DMS53 (cell line): ENCODE measurements around the gene TMEM35B.
"Not testable (repeated sequence)": the region's sequence is repeated elsewhere in the genome, so short reads cannot be mapped to it uniquely, and the experiment has no call there.

Source experiments
- DNase-seq: peaks from one replicate; lab custom pipeline; 2025; lab: John Stamatoyannopoulos, UW

The TMEM35B gene

GRCh38 chr1:34976384-34977209, 8.6 kb downstream of the TMEM35B start:
- no peak for DNase-seq

GRCh38 chr1:34975771-34976170, 9.4 kb downstream of the TMEM35B start:
- no peak for DNase-seq

GRCh38 chr1:34975338-34975737, 9.8 kb downstream of the TMEM35B start:
- no peak for DNase-seq

- no peak for DNase-seq
Observed at GRCh38 chr1:34974626-34975025, 10.5 kb downstream of the TMEM35B start.

GRCh38 chr1:34973326-34973725, 11.8 kb downstream of the TMEM35B start:
- no peak for DNase-seq

GRCh38 chr1:34970829-34971228, 14.3 kb downstream of the TMEM35B start:
- DNase-seq = peak; percentile 92

- DNase-seq = no peak
Observed at GRCh38 chr1:34970220-34970735, 14.9 kb downstream of the TMEM35B start.

GRCh38 chr1:34968297-34968696, 16.9 kb downstream of the TMEM35B start:
- DNase-seq = not testable (repeated sequence)

- not testable (repeated sequence) for DNase-seq
Observed at GRCh38 chr1:34967672-34968071, 17.5 kb downstream of the TMEM35B start.

GRCh38 chr1:34965597-34965996, 19.6 kb downstream of the TMEM35B start:
- no peak for DNase-seq

- DNase-seq = no peak
Observed at GRCh38 chr1:34950428-34950827, 34.7 kb downstream of the TMEM35B start.

- DNase-seq = not testable (repeated sequence)
Observed at GRCh38 chr1:34948739-34949138, 36.4 kb downstream of the TMEM35B start.

GRCh38 chr1:34947641-34948314, 37.4 kb downstream of the TMEM35B start:
- not testable (repeated sequence) for DNase-seq

- no peak for DNase-seq
Observed at GRCh38 chr1:34946211-34946610, 38.9 kb downstream of the TMEM35B start.

- DNase-seq = not testable (repeated sequence)
Observed at GRCh38 chr1:34941798-34942197, 43.3 kb downstream of the TMEM35B start.
